Endothelial cell of umbilical vein (primary cell): ENCODE measurements around the gene DSPP. TPM values are rescaled to one million over a fixed set of nuclear protein-coding genes. Genes with fewer than 3 reads are reported as not detected.

Experiments
- BruUV-seq: library from RNA; stranded (reverse); fragments of 400-500 nt; replicated peaks from 2 replicates; lab custom pipeline; 2021; lab: Mats Ljungman, UMichigan
- CTCF ChIA-PET: fragments of 300-600, 350-600 bp; sonication (Branson Sonifier 250); formaldehyde crosslinking; loops from one replicate; lab custom pipeline; 2021; ENCODE audit warnings: antibody characterized with exemption, inconsistent platforms; lab: Charles Lee
- POLR2A ChIA-PET: fragments of 300-600, 350-600 bp; sonication (Branson Sonifier 250); formaldehyde crosslinking; loops from one replicate; lab custom pipeline; 2021; ENCODE audit warnings: antibody characterized with exemption, inconsistent platforms; lab: Charles Lee
- DNase-seq: peaks from one replicate; pipeline ENCODE4 v3.0.0-alpha.2; 2011; ENCODE audit warnings: low read depth, low spot score
- FAIRE-seq: peaks from 2 replicates; lab custom pipeline; 2011; peaks lifted over from hg19 to GRCh38; lab: Jason Lieb, UNC
- H2AFZ ChIP-seq: 2 replicates; pipeline ENCODE4 v1.6.0; 2012; ENCODE audit warnings: low read depth, low read length, control low read depth, inconsistent platforms
- H3K27ac ChIP-seq: 2 replicates; pipeline ENCODE4 v1.5.1; 2011; ENCODE audit warnings: low read depth, mild to moderate bottlenecking, control low read depth, low read length, moderate library complexity; ENCODE audit not compliant: insufficient read depth
- H3K27me3 ChIP-seq, 2 experiments: 2 replicates each; pipeline versions ENCODE4 v1.6.0 to v1.6.1; 2011; ENCODE audit warnings: low read length in 2 of 2, mixed read lengths in 1 of 2; ENCODE audit not compliant: control insufficient read depth in 2 of 2, insufficient read depth in 2 of 2
- H3K36me3 ChIP-seq, 2 experiments: 2 replicates in 1 of 2; 3 replicates in 1 of 2; pipeline ENCODE4 v1.5.1; 2011; ENCODE audit warnings: low read length in 2 of 2, mild to moderate bottlenecking in 1 of 2, moderate library complexity in 1 of 2; ENCODE audit not compliant: control insufficient read depth in 2 of 2, insufficient read depth in 2 of 2; ENCODE audit errors: extremely low read depth in 1 of 2
- H3K4me1 ChIP-seq: 3 replicates; pipeline ENCODE4 v1.5.1; 2011; ENCODE audit warnings: mild to moderate bottlenecking, low read length; ENCODE audit not compliant: control insufficient read depth, insufficient read depth; ENCODE audit errors: extremely low read depth
- H3K4me2 ChIP-seq: 2 replicates; pipeline ENCODE4 v1.6.1; 2011; ENCODE audit warnings: low read length, control low read depth, mixed read lengths; ENCODE audit not compliant: insufficient read depth
- H3K4me3 ChIP-seq, 3 experiments: fragments of 200-600 bp in 1 of 3; sonication (generic), shearing (Covaris generic) in 1 of 3; replicated peaks in 1 of 3; 2 replicates each; pipeline ENCODE4 v1.5.1; 2011 to 2016; ENCODE audit warnings: control low read depth in 3 of 3, low read length in 3 of 3, mild to moderate bottlenecking in 2 of 3, inconsistent platforms in 1 of 3, low read depth in 1 of 3, moderate library complexity in 1 of 3; ENCODE audit not compliant: insufficient read depth in 1 of 3
- H3K79me2 ChIP-seq: 2 replicates; pipeline ENCODE4 v1.6.0; 2012; ENCODE audit warnings: low read length, inconsistent platforms; ENCODE audit not compliant: control insufficient read depth, insufficient read depth
- H3K9ac ChIP-seq: replicated peaks from 2 replicates; pipeline ENCODE3; 2011; ENCODE audit warnings: low read length, control low read depth; ENCODE audit not compliant: insufficient read depth; ENCODE audit errors: extremely low read depth
- H3K9me1 ChIP-seq: replicated peaks from 3 replicates; pipeline ENCODE4 v1.6.0; 2011; ENCODE audit warnings: mild to moderate bottlenecking, low read length; ENCODE audit not compliant: control insufficient read depth, insufficient read depth; ENCODE audit errors: extremely low read depth
- H3K9me3 ChIP-seq: replicated peaks from 2 replicates; pipeline ENCODE4 v1.5.1; 2012; ENCODE audit warnings: low read length, inconsistent platforms; ENCODE audit not compliant: control insufficient read depth, insufficient read depth
- H4K20me1 ChIP-seq: replicated peaks from 2 replicates; pipeline ENCODE3; 2011; ENCODE audit warnings: mild to moderate bottlenecking, low read length; ENCODE audit not compliant: control insufficient read depth, insufficient read depth; ENCODE audit errors: extremely low read depth
- CTCF ChIP-seq, 2 donors: IDR thresholded peaks; 1 replicate in 1 of 2; 2 replicates in 1 of 2; pipeline ENCODE4 v1.5.1; 2011; ENCODE audit warnings: low read length in 2 of 2, mild to moderate bottlenecking in 2 of 2, moderate library complexity in 2 of 2, control low read depth in 1 of 2, inconsistent platforms in 1 of 2, low read depth in 1 of 2; ENCODE audit not compliant: insufficient read depth in 1 of 2; ENCODE audit errors: extremely low read depth in 1 of 2
- FOS ChIP-seq: IDR thresholded peaks from 2 replicates; pipeline ENCODE4 v1.6.1; 2011; ENCODE audit warnings: mild to moderate bottlenecking, low read length, moderate library complexity, borderline replicate concordance; ENCODE audit not compliant: insufficient read depth
- GATA2 ChIP-seq: IDR thresholded peaks from 2 replicates; pipeline ENCODE4 v1.7.0; 2011; ENCODE audit warnings: low read depth, mild to moderate bottlenecking, moderate library complexity, mixed read lengths, low read length; ENCODE audit not compliant: insufficient read length, insufficient read depth
- JUN ChIP-seq: IDR thresholded peaks from 2 replicates; pipeline ENCODE4 v1.6.1; 2011; ENCODE audit warnings: borderline replicate concordance, low read depth; ENCODE audit not compliant: insufficient read length, insufficient read depth
- MAX ChIP-seq: IDR thresholded peaks from 2 replicates; pipeline ENCODE4 v1.6.1; 2011; ENCODE audit not compliant: insufficient read depth, insufficient read length
- MYC ChIP-seq: IDR thresholded peaks from one replicate; pipeline ENCODE4 v1.6.1; 2011; ENCODE audit warnings: mild to moderate bottlenecking, low read depth, low read length
- POLR2A ChIP-seq: IDR thresholded peaks from 2 replicates; pipeline ENCODE4 v1.6.1; 2012; ENCODE audit warnings: low read depth, mild to moderate bottlenecking, control low read depth, low read length
- dilution Hi-C: fragments of 300-500 bp; cut with MboI; formaldehyde crosslinking; loops from one replicate; pipeline ENCODE4 v1.15.0; 2019; ENCODE audit warnings: low sequenced_read_pairs; ENCODE audit not compliant: extremely low pct_ligation_motif_present
- intact Hi-C: fragments of 100-400 bp; cut with micrococcal nuclease; formaldehyde crosslinking; loops from one replicate; pipeline ENCODE4 v1.10.0; 2022
- polyA plus RNA-seq, 4 experiments: library from polyadenylated mRNA; depleted of rRNA in 3 of 4; stranded (reverse) in 3 of 4; unstranded in 1 of 4; fragments of >200 nt; gene quantifications; 2 replicates each; pipeline versions ENCODE4 v1.2.1 to v1.2.3, GENCODE V29; 2011 to 2012; ENCODE audit warnings: missing spikeins in 1 of 4
- total RNA-seq: library from RNA; stranded (reverse); gene quantifications from 2 replicates; pipeline ENCODE4 v1.2.3, GENCODE V29; 2021

DSPP gene
- total and polyA plus RNA-seq, 2 donors (not counting 3 experiments of a cell fraction or from before 2014, with no cell fraction given): not detected

GRCh38 chr4:87624698-87625097 is 16.4 kb downstream of the DSPP start:
- no peak for FAIRE-seq
- TF ChIP-seq POLR2A (no peak), FOS (no peak), JUN (no peak), MAX (no peak), GATA2 (no peak), MYC (no peak), CTCF (IDR thresholded peaks at IDR 0.05; ENCODE audit: extremely low read depth in 1 of 2, insufficient read depth in 1 of 2, low read depth in 1 of 2, low read length in 2 of 2) (no peak)
- CTCF ChIA-PET: interaction anchor here (1.2 kb wide), 1 partner anchor 20 kb away, joined by 3 read pairs; no protein-coding TSS in a partner anchor

More at GRCh38 chr4:87624698-87625097, 16.4 kb downstream of the DSPP start:
- Histone ChIP-seq H3K27ac (no peak overlapping the region), H2AFZ (no peak overlapping the region), H3K4me2 (no peak overlapping the region), H3K79me2 (no peaks in the 10 kb centered on the region), H3K9me3 (no peaks in the 10 kb centered on the region), H3K27me3 (peaks cover 2 to 8% of the 10 kb centered on the region in 2 experiments), H3K36me3 (no peaks in the 10 kb centered on the region), H3K9ac (no peak overlapping the region), H4K20me1 (no peaks in the 10 kb centered on the region), H3K4me1 (no peaks in the 10 kb centered on the region), H3K9me1 (no peaks in the 10 kb centered on the region), H3K4me3 (no peak overlapping the region)
- no TSS peak for BruUV-seq
- intact Hi-C loops (no loop called here), dilution Hi-C loops (no loop called here)
- POLR2A ChIA-PET: no interaction called here
- DNase-seq: no peak
